ENCODE measurements around the gene MFAP4.
"Not testable (repeated sequence)": the region's sequence is repeated elsewhere in the genome, so short reads cannot be mapped to it uniquely, and the experiment has no call there.

DNA sequence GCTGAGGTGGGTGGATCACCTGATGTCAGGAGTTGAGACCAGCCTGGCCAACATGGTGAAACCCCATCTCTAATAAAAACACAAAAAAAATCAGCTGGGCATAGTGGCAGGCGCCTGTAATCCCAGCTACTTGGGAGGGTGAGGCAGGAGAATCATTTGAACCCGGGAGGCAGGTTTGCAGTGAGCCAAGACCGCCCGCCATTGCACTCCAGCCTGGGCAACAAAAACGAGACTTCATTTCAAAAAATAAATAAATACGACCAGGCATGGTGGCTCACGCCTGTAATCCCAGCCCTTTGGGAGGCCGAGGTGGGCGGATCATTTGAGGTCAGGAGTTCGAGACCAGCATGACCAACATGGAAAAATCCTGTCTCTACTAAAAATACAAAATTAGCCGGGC lies 33.6 kb downstream of the MFAP4 start:
- TF ChIP-seq, protein P1, sequence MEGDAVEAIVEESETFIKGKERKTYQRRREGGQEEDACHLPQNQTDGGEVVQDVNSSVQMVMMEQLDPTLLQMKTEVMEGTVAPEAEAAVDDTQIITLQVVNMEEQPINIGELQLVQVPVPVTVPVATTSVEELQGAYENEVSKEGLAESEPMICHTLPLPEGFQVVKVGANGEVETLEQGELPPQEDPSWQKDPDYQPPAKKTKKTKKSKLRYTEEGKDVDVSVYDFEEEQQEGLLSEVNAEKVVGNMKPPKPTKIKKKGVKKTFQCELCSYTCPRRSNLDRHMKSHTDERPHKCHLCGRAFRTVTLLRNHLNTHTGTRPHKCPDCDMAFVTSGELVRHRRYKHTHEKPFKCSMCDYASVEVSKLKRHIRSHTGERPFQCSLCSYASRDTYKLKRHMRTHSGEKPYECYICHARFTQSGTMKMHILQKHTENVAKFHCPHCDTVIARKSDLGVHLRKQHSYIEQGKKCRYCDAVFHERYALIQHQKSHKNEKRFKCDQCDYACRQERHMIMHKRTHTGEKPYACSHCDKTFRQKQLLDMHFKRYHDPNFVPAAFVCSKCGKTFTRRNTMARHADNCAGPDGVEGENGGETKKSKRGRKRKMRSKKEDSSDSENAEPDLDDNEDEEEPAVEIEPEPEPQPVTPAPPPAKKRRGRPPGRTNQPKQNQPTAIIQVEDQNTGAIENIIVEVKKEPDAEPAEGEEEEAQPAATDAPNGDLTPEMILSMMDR (IDR thresholded peaks at IDR 0.05) = not testable (repeated sequence)
- TF ChIP-seq POLR2A, EP300 (IDR thresholded peaks at IDR 0.05): not testable (repeated sequence)
